GM23338 (cell line): Measurements from ENCODE around the gene INPP5A. TPM values are rescaled to one million over a fixed set of nuclear protein-coding genes. Genes with fewer than 3 reads are reported as not detected.

Experiments
- ATAC-seq: fragments of 200-7000 bp; cut with Tn5 transposase; 3 replicates; pipeline ENCODE4 v1.9.1; 2020
- DNase-seq: peaks from one replicate; pipeline ENCODE4 v3.0.0-alpha.2; 2015; ENCODE audit warnings: low spot score
- H2AFZ ChIP-seq: fragments of 200-600 bp; sonication (generic); 2 replicates; pipeline ENCODE4 v1.8.0; 2016; ENCODE audit warnings: antibody characterized with exemption, mild to moderate bottlenecking, moderate library complexity
- H3F3A ChIP-seq: fragments of 200-600 bp; sonication (generic); replicated peaks from 2 replicates; pipeline ENCODE4 v1.8.0; 2017; ENCODE audit warnings: antibody characterized with exemption, mixed run types, low read depth
- H3K27ac ChIP-seq: fragments of 200-600 bp; sonication (generic); 2 replicates; pipeline ENCODE4 v1.6.1; 2016; ENCODE audit warnings: low read depth
- H3K27me3 ChIP-seq: fragments of 200-600 bp; sonication (generic); 2 replicates; pipeline ENCODE4 v1.8.0; 2016; ENCODE audit warnings: mild to moderate bottlenecking, mixed run types, moderate library complexity; ENCODE audit not compliant: insufficient read depth
- H3K36me3 ChIP-seq: fragments of 200-600 bp; sonication (generic); 2 replicates; pipeline ENCODE4 v1.8.0; 2016; ENCODE audit warnings: mild to moderate bottlenecking; ENCODE audit not compliant: insufficient read depth
- H3K4me1 ChIP-seq: fragments of 200-600 bp; sonication (generic); 2 replicates; pipeline ENCODE4 v1.8.0; 2016; ENCODE audit warnings: mild to moderate bottlenecking, moderate library complexity; ENCODE audit not compliant: insufficient read depth
- H3K4me2 ChIP-seq: fragments of 200-600 bp; sonication (generic); 2 replicates; pipeline ENCODE4 v1.7.1; 2017; ENCODE audit warnings: mixed run types
- H3K4me3 ChIP-seq: fragments of 200-600 bp; sonication (generic); 2 replicates; pipeline ENCODE4 v1.6.1; 2016; ENCODE audit warnings: mixed run types
- H3K79me2 ChIP-seq: fragments of 200-600 bp; sonication (generic); replicated peaks from 2 replicates; pipeline ENCODE4 v1.8.0; 2017; ENCODE audit warnings: mild to moderate bottlenecking; ENCODE audit not compliant: insufficient read depth
- H3K9me2 ChIP-seq: fragments of 200-600 bp; sonication (generic); 2 replicates; pipeline ENCODE4 v1.8.0; 2017; ENCODE audit not compliant: insufficient read depth
- H4K20me1 ChIP-seq: fragments of 200-600 bp; sonication (generic); replicated peaks from 2 replicates; pipeline ENCODE4 v1.8.0; 2017; ENCODE audit warnings: mild to moderate bottlenecking; ENCODE audit not compliant: insufficient read depth
- H3K27ac Mint-ChIP-seq: 2 replicates; pipeline ENCODE4 v1.8.0; 2020; ENCODE audit warnings: inconsistent platforms, mild to moderate bottlenecking, moderate library complexity, mixed read lengths
- H3K27me3 Mint-ChIP-seq: 3 replicates; pipeline ENCODE4 v1.8.0; 2022; ENCODE audit warnings: low read depth, mild to moderate bottlenecking, moderate library complexity, mixed read lengths, inconsistent platforms; ENCODE audit not compliant: insufficient read depth, poor library complexity
- H3K36me3 Mint-ChIP-seq: 3 replicates; pipeline ENCODE4 v1.8.0; 2021; ENCODE audit warnings: low read depth, mild to moderate bottlenecking, inconsistent platforms, moderate library complexity, mixed read lengths
- H3K4me1 Mint-ChIP-seq: 3 replicates; pipeline ENCODE4 v1.8.0; 2020; ENCODE audit warnings: mild to moderate bottlenecking, inconsistent platforms, mixed read lengths
- H3K4me3 Mint-ChIP-seq: 3 replicates; pipeline ENCODE4 v1.8.0; 2021; ENCODE audit warnings: moderate library complexity, mild to moderate bottlenecking, inconsistent platforms, mixed read lengths
- H3K9me3 Mint-ChIP-seq: 3 replicates; pipeline ENCODE4 v1.8.0; 2020; ENCODE audit warnings: moderate library complexity, mild to moderate bottlenecking, inconsistent platforms, mixed read lengths
- CREB1 ChIP-seq: fragments of 250-450 bp; sonication (Bioruptor Pico); IDR thresholded peaks from 2 replicates; pipeline ENCODE4 v1.5.0; 2020; ENCODE audit warnings: low read depth, mild to moderate bottlenecking, moderate library complexity
- CTCF ChIP-seq, 2 experiments: fragments of 200-600 bp in 1 of 2; sonication (generic) in 1 of 2; conservative IDR thresholded peaks; 2 replicates each; pipeline versions ENCODE4 v1.5.1 to v1.6.1; 2016 to 2017; ENCODE audit warnings: antibody characterized with exemption in 2 of 2, low read depth in 2 of 2, mild to moderate bottlenecking in 2 of 2, moderate library complexity in 1 of 2
- ETS1 ChIP-seq: IDR thresholded peaks from 2 replicates; pipeline ENCODE4 v1.6.1; 2016; ENCODE audit warnings: antibody characterized with exemption
- EZH2 ChIP-seq: fragments of 200-600 bp; sonication (generic); IDR thresholded peaks from one replicate; pipeline ENCODE4 v1.8.0; 2017; ENCODE audit warnings: antibody characterized with exemption, mild to moderate bottlenecking, low read depth; ENCODE audit not compliant: unreplicated experiment
- EZH2phosphoT487 ChIP-seq: fragments of 200-600 bp; sonication (generic); IDR thresholded peaks from one replicate; pipeline ENCODE4 v1.8.1; 2018; ENCODE audit warnings: antibody characterized with exemption; ENCODE audit not compliant: unreplicated experiment
- JUNB ChIP-seq: IDR thresholded peaks from one replicate; pipeline ENCODE4 v1.6.1; 2016; ENCODE audit warnings: antibody characterized with exemption; ENCODE audit not compliant: unreplicated experiment
- NANOG ChIP-seq: IDR thresholded peaks from 2 replicates; pipeline ENCODE4 v1.6.1; 2016; ENCODE audit warnings: antibody characterized with exemption, borderline replicate concordance
- POLR2AphosphoS5 ChIP-seq: IDR thresholded peaks from 2 replicates; pipeline ENCODE4 v1.6.1; 2016; ENCODE audit warnings: antibody characterized with exemption, low read depth
- REST ChIP-seq: IDR thresholded peaks from one replicate; pipeline ENCODE4 v1.6.1; 2018; ENCODE audit warnings: antibody characterized with exemption; ENCODE audit not compliant: unreplicated experiment
- STAT1 ChIP-seq: IDR thresholded peaks from one replicate; pipeline ENCODE4 v1.6.1; 2016; ENCODE audit warnings: antibody characterized with exemption; ENCODE audit not compliant: unreplicated experiment
- ZNF114 ChIP-seq: fragments of 250-450 bp; sonication (Bioruptor Pico); IDR thresholded peaks from 2 replicates; pipeline ENCODE4 v1.5.0; 2020; ENCODE audit warnings: mild to moderate bottlenecking, moderate library complexity
- ZNF331 ChIP-seq: fragments of 250-450 bp; sonication (Bioruptor Pico); IDR thresholded peaks from 2 replicates; pipeline ENCODE4 v1.5.0; 2020; ENCODE audit warnings: low read depth, mild to moderate bottlenecking, moderate library complexity
- ZNF462 ChIP-seq: fragments of 250-450 bp; sonication (Bioruptor Pico); IDR thresholded peaks from 2 replicates; pipeline ENCODE4 v1.5.0; 2020; ENCODE audit warnings: mild to moderate bottlenecking, moderate library complexity
- polyA plus RNA-seq: library from polyadenylated mRNA; unstranded; fragments of >200 nt; fragmentation: Nextera tagmentation; extraction: Ambion mirVana; gene quantifications from 2 replicates; pipeline ENCODE4 v1.2.1, GENCODE V29; 2016
- total RNA-seq: library from RNA; depleted of rRNA; stranded (reverse); fragments of >200 nt; shearing (Covaris generic); gene quantifications from 2 replicates; pipeline ENCODE4 v1.2.3, GENCODE V29; 2014

Gene INPP5A
- total and polyA plus RNA-seq, 2 experiments from 2014 or later: 5.9 to 40.6 TPM

- H3K4me3 Mint-ChIP-seq: no peak overlapping the region
- H3F3A ChIP-seq: no peaks in the 10 kb centered on the region
- peaks cover 4% of the 10 kb centered on the region; the same call in 2 of the 3 replicates for H3K4me1 Mint-ChIP-seq
- no peaks in the 10 kb centered on the region; the same call in 1 of the 2 replicates for H4K20me1 ChIP-seq
- H3K79me2 ChIP-seq: peaks cover 37% of the 10 kb centered on the region
- H2AFZ ChIP-seq: no peak overlapping the region
- H3K27me3 ChIP-seq: no peaks in the 10 kb centered on the region
- H3K27ac Mint-ChIP-seq: no peak overlapping the region
- no peaks in the 10 kb centered on the region for H3K9me3 Mint-ChIP-seq
- H3K27ac ChIP-seq: no peak overlapping the region
- no peaks in the 10 kb centered on the region for H3K4me1 ChIP-seq
- H3K4me3 ChIP-seq: no peak overlapping the region
- ATAC-seq (peak; percentile 42), DNase-seq (no peak)
- H3K36me3 ChIP-seq: no peaks in the 10 kb centered on the region
- H3K9me2 ChIP-seq: no peaks in the 10 kb centered on the region
- no peak overlapping the region for H3K4me2 ChIP-seq
- H3K27me3 Mint-ChIP-seq: peaks cover 4% of the 10 kb centered on the region
- H3K36me3 Mint-ChIP-seq: no peaks in the 10 kb centered on the region
- TF ChIP-seq NANOG (no peak), POLR2AphosphoS5 (no peak), CTCF (conservative IDR thresholded peaks at IDR 0.05; ENCODE audit: low read depth in 2 of 2) (no peak), REST (no peak), ZNF331 (no peak), STAT1 (no peak), ZNF114 (CRISPR knock-in tag) (no peak), EZH2 (no peak), ZNF462 (CRISPR knock-in tag) (no peak), EZH2phosphoT487 (no peak), CREB1 (CRISPR knock-in tag) (no peak), ETS1 (no peak), JUNB (no peak)
These were observed 13.7 kb downstream of the INPP5A start for GRCh38 chr10:132551093-132551807.
